ENCODE results near the gene S100A3. TPM values are rescaled to one million over a fixed set of nuclear protein-coding genes. Genes with fewer than 3 reads are reported as not detected.

Gene S100A3
- total and polyA plus RNA-seq, 2 of the 8 experiments (the other 6 are each of a cell fraction or from before 2014, with no cell fraction given), result 0.26 to 0.47 TPM

DNA sequence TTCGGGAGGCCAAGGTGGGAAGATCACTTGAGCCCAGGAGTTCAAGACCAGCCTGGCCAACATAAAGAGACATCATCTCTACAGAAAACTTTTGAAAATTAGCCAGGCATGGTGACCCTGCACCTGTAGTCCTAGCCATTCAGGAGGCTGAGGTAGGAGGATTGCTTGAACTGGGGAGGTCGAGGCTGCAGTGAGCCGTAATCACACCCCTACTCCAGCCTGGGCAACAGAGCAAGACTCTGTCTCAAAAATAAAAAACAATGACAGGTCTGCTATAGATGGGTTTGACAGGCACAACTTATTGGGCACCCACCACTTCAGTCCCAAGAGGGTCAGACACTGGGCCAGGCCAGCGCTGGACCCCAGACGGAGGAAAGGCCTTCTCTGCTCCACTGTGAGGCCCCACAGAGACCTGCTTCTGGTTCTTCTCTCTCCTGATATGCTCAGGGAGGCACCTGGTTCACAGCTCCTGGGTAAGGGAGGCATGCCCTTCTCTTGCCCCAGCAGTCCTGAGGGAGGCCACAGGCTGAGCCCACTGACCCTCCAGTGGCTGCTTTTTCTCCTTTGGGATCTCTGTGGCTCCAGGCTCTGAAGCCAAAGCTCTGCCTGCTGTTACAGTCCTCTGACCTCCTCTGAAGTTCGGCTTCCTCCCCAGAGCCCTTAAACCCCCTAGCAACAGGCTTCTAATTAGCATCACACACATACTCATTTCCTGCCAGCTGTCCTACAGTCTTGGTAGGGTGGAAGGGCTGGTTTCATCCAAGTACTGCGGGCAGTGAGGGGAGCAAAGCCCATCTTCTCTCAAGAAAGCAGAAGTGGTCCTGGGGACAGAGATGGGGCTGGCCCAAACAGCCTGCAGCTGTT is 49.5 kb upstream of the S100A3 start:
- WGBS, 2 experiments (ENCODE audit: extremely low coverage in 1 of 2, insufficient coverage in 1 of 2, insufficient read length in 1 of 2, insufficient replicate concordance in 2 of 2, low coverage in 1 of 2, low lambda C conversion rate in 2 of 2, missing lambda C conversion rate in 1 of 2), result 73% methylated on average over 7 of the region's 7 CpGs; no CpG with 5 or more reads in 1 of the 2 experiments
- H4K91ac ChIP-seq (replicated peaks; ENCODE audit: insufficient read length, low read length), result peak overlapping the region; percentile 38
- peak overlapping the region; percentile 97; the same call in 1 of the 2 replicates for H2BK5ac ChIP-seq (ENCODE audit: low read depth, low read length)
- H3K27ac ChIP-seq (ENCODE audit: low read depth, low read length), result no peak overlapping the region
- H3K23ac ChIP-seq (ENCODE audit: insufficient read length), result no peak overlapping the region
- H3K27me3 ChIP-seq (replicated peaks in 1 of 4; ENCODE audit: control insufficient read depth in 3 of 4, extremely low read depth in 1 of 4, insufficient read depth in 3 of 4, low read length in 3 of 4), result no peaks in the 10 kb centered on the region
- H3K9me3 ChIP-seq (ENCODE audit: insufficient read depth in 2 of 2, low read depth in 1 of 2, low read length in 1 of 2), result no peaks in the 10 kb centered on the region
- POLR2A ChIA-PET (ENCODE audit: partially characterized antibody), result interaction anchor here (0.5 to 4.2 kb wide), 17 partner anchors 8 to 106 kb away, joined by 3 to 20 read pairs (median 4); partner anchors contain the start of genes CHTOP, S100A1, S100A13 and S100A16
- no peaks in the 10 kb centered on the region for H3K36me3 ChIP-seq (ENCODE audit: control insufficient read depth in 2 of 4, insufficient read depth in 4 of 4, low read length in 3 of 4)
- H3K9ac ChIP-seq (replicated peaks in 1 of 4; ENCODE audit: extremely low read depth in 1 of 4, low read depth in 3 of 4, low read length in 3 of 4), result no peak overlapping the region; a peak in 2 of 7 replicates
- H3K79me2 ChIP-seq (ENCODE audit: control insufficient read depth in 1 of 2, insufficient read depth in 2 of 2, low read length in 2 of 2), result no peaks in the 10 kb centered on the region
- no peak overlapping the region for H3K4me3 ChIP-seq (ENCODE audit: extremely low read depth in 1 of 4, insufficient read depth in 2 of 4, low read depth in 3 of 4, low read length in 4 of 4)
- no peak overlapping the region for H4K5ac ChIP-seq (ENCODE audit: insufficient read length, low read depth, low read length)
- no peak overlapping the region for H4K8ac ChIP-seq (ENCODE audit: extremely low read depth, insufficient read depth, low read length)
- no peak overlapping the region for H2BK15ac ChIP-seq (ENCODE audit: low read length)
- H3K23me2 ChIP-seq (ENCODE audit: low read depth, low read length), result no peaks in the 10 kb centered on the region; the same call in 1 of the 2 replicates
- H3K14ac ChIP-seq (ENCODE audit: insufficient read length), result no peak overlapping the region
- H3K18ac ChIP-seq (ENCODE audit: extremely low read depth, low read length), result peak overlapping the region; percentile 86; the same call in 1 of the 2 replicates
- H2AK5ac ChIP-seq (ENCODE audit: low read depth, low read length), result 0 out of 2 replicates have a peak overlapping the region, but pooled peaks have one; percentile 65
- no peak overlapping the region for H3K4ac ChIP-seq (replicated peaks; ENCODE audit: insufficient read length, low read depth, low read length)
- peak; percentile 53 to 63 for DNase-seq (ENCODE audit: low read depth in 1 of 2, low spot score in 2 of 2)
- FAIRE-seq, result peak; percentile 48
- no peaks in the 10 kb centered on the region for H3K79me1 ChIP-seq (ENCODE audit: low read depth, low read length)
- H2BK20ac ChIP-seq (ENCODE audit: low read length), result 0 out of 2 replicates have a peak overlapping the region, but pooled peaks have one; percentile 61
- CTCF ChIA-PET (ENCODE audit: partially characterized antibody), result interaction anchor here (0.8 to 7.9 kb wide), 12 partner anchors 14 to 89 kb away, joined by 3 to 80 read pairs (median 4); partner anchors contain the start of genes S100A13, S100A14 and S100A16
- H2BK12ac ChIP-seq (ENCODE audit: low read depth, low read length), result peak overlapping the region; percentile 87; the same call in 1 of the 2 replicates
- no peak overlapping the region for H2BK120ac ChIP-seq (replicated peaks; ENCODE audit: low read depth, low read length)
- H4K20me1 ChIP-seq (replicated peaks in 1 of 2; ENCODE audit: control insufficient read depth in 1 of 2, insufficient read depth in 2 of 2, low read length in 2 of 2), result no peaks in the 10 kb centered on the region
- H3K4me2 ChIP-seq (ENCODE audit: insufficient read depth in 1 of 2, low read depth in 2 of 2, low read length in 2 of 2), result peak overlapping the region; percentile 31 to 59
- peak overlapping the region; percentile 74; the same call in 1 of the 2 replicates for H2AFZ ChIP-seq (ENCODE audit: low read length)
- H3K56ac ChIP-seq (replicated peaks; ENCODE audit: insufficient read length, low read depth, low read length), result no peak overlapping the region
- peaks cover 3 to 10% (median 5%) of the 10 kb centered on the region in 4 experiments; a peak in 4 of 7 replicates for H3K4me1 ChIP-seq (replicated peaks in 1 of 4; ENCODE audit: control insufficient read depth in 3 of 4, insufficient read depth in 4 of 4, low read length in 3 of 4)
- TF ChIP-seq SP2 (IDR thresholded peaks at IDR 0.05; ENCODE audit: low read length) (no peak), RFX5 (IDR thresholded peaks at IDR 0.05; ENCODE audit: borderline replicate concordance, low read depth, low read length) (peak; percentile 82), TCF12 (IDR thresholded peaks at IDR 0.05; ENCODE audit: low read depth, low read length) (peak; percentile 82), SP1 (IDR thresholded peaks at IDR 0.05; ENCODE audit: low read depth, low read length) (peak; percentile 63; the same call in 1 of the 2 replicates), GABPA (IDR thresholded peaks at IDR 0.05; ENCODE audit: borderline replicate concordance, insufficient read depth, low read length) (peak; percentile 38; the same call in 1 of the 2 replicates), POLR2A (IDR thresholded peaks at IDR 0.05; ENCODE audit: control extremely low read depth in 1 of 2, low read depth in 2 of 2, low read length in 2 of 2) (peak in 1 of 2 experiments; percentile 59; a peak in 2 of 3 replicates), HDAC2 (IDR thresholded peaks at IDR 0.05; ENCODE audit: borderline replicate concordance in 1 of 2, low read depth in 2 of 2, low read length in 2 of 2) (0 out of 4 replicates have a peak, but pooled peaks of 1 of the 2 experiments have one; percentile 40), SP4 (IDR thresholded peaks at IDR 0.05; ENCODE audit: low read length) (no peak), RAD21 (IDR thresholded peaks at IDR 0.05 in 1 of 2, conservative IDR thresholded peaks at IDR 0.05 in 1 of 2; ENCODE audit: low read depth in 2 of 2, low read length in 2 of 2) (0 out of 4 replicates have a peak, but pooled peaks of 1 of the 2 experiments have one; percentile 8), ASH2L (IDR thresholded peaks at IDR 0.05; ENCODE audit: low read length) (no peak), YY1 (IDR thresholded peaks at IDR 0.05; ENCODE audit: low read depth, low read length) (no peak)

All from H1 (cell line).